ENCODE data around the gene NFYC. TPM values are rescaled to one million over a fixed set of nuclear protein-coding genes. Genes with fewer than 3 reads are reported as not detected.

The NFYC gene
- total RNA-seq, 4 donors from 2014 or later = 45.3 to 58.6 (median 57.4) TPM

DNA sequence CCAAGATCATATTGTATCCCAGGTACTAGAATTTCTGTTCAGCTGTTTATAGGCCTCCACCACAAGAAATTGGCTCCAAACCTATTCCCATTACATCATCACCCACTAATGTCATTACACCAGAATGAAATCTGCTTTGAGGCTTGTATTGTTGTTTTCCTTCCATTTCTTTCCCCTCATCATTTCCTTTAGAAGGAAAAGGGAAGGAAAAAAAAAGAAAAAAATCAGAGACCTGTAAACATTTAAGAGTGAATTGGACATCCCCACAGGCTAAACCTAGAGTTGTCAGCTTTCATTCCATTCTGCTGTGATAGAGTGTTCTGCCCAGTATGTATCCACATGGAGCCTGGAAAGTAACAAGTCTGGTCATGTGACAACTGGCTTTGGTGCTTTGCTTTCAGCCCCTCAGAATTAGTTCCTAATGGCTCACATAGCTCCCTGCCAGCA lies 44.6 kb downstream of the NFYC start:
- intact Hi-C loops (cut with DNase I; ENCODE audit: low total_unique reads) (no loop called here), in situ Hi-C loops (cut with MboI; ENCODE audit: low sequenced_read_pairs in 4 of 4) (no loop called here)
- no peak for TF ChIP-seq CTCF (IDR thresholded peaks at IDR 0.05 in 4 of 5, conservative IDR thresholded peaks at IDR 0.05 in 1 of 5)
- TF ChIP-seq POLR2A (IDR thresholded peaks at IDR 0.05) = no peak
- DNase-seq = no peak
- peaks cover 62 to 75% of the 10 kb centered on the region in 2 donors for H3K4me1 ChIP-seq
- H3K27me3 ChIP-seq = no peaks in the 10 kb centered on the region
- ATAC-seq = peak in 1 of 2 donors; percentile 58
- no peak overlapping the region for H3K4me3 ChIP-seq
- H3K36me3 ChIP-seq = peaks cover 0 to 12% of the 10 kb centered on the region in 2 donors
- peak overlapping the region; percentile 55 to 64 (median 60) for H3K27ac ChIP-seq
- H3K9me3 ChIP-seq = no peaks in the 10 kb centered on the region

DNA sequence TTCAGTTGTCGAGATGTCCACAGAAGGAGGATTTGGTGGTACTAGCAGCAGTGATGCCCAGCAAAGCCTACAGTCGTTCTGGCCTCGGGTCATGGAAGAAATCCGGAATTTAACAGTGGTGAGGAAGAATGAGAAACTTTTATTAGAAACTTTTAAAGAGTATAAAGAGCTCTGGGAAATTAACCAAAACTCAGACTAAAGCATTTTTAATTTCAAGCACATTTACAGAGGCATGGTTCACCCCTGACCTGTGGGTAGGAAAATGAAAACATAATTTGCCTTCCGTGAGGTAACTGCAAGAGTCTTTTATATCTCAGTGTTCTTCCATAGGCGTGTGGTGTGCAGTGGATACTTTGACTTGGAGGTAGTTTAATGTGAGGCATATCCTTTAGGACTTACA lies 47.3 kb downstream of the NFYC start:
- TF ChIP-seq CTCF (IDR thresholded peaks at IDR 0.05 in 4 of 5, conservative IDR thresholded peaks at IDR 0.05 in 1 of 5) (no peak), POLR2A (IDR thresholded peaks at IDR 0.05) (no peak)
- H3K27me3 ChIP-seq = no peaks in the 10 kb centered on the region
- in situ Hi-C loops (cut with MboI; ENCODE audit: low sequenced_read_pairs in 4 of 4) = no loop called here
- H3K4me1 ChIP-seq = peaks cover 60 to 65% of the 10 kb centered on the region in 2 donors
- peak overlapping the region; percentile 37 to 68 (median 62) for H3K27ac ChIP-seq
- no peak overlapping the region for H3K4me3 ChIP-seq
- H3K9me3 ChIP-seq = no peaks in the 10 kb centered on the region
- intact Hi-C loops (cut with DNase I; ENCODE audit: low total_unique reads) = no loop called here
- no peak for DNase-seq
- H3K36me3 ChIP-seq = peaks cover 0 to 12% of the 10 kb centered on the region in 2 donors
- no peak for ATAC-seq

- DNase-seq (no peak), ATAC-seq (no peak)
- peak overlapping the region; percentile 37 to 68 (median 62) for H3K27ac ChIP-seq
- peaks cover 0 to 12% of the 10 kb centered on the region in 2 donors for H3K36me3 ChIP-seq
- in situ Hi-C loops (cut with MboI; ENCODE audit: low sequenced_read_pairs in 4 of 4) (no loop called here), intact Hi-C loops (cut with DNase I; ENCODE audit: low total_unique reads) (no loop called here)
- no peak overlapping the region for H3K4me3 ChIP-seq
- H3K9me3 ChIP-seq = no peaks in the 10 kb centered on the region
- TF ChIP-seq POLR2A (IDR thresholded peaks at IDR 0.05) (no peak), CTCF (IDR thresholded peaks at IDR 0.05 in 4 of 5, conservative IDR thresholded peaks at IDR 0.05 in 1 of 5) (no peak)
- H3K27me3 ChIP-seq = no peaks in the 10 kb centered on the region
- peaks cover 59 to 67% of the 10 kb centered on the region in 2 donors for H3K4me1 ChIP-seq
Measured at GRCh38 chr1:40739455-40740008, 48.0 kb downstream of the NFYC start.

DNA sequence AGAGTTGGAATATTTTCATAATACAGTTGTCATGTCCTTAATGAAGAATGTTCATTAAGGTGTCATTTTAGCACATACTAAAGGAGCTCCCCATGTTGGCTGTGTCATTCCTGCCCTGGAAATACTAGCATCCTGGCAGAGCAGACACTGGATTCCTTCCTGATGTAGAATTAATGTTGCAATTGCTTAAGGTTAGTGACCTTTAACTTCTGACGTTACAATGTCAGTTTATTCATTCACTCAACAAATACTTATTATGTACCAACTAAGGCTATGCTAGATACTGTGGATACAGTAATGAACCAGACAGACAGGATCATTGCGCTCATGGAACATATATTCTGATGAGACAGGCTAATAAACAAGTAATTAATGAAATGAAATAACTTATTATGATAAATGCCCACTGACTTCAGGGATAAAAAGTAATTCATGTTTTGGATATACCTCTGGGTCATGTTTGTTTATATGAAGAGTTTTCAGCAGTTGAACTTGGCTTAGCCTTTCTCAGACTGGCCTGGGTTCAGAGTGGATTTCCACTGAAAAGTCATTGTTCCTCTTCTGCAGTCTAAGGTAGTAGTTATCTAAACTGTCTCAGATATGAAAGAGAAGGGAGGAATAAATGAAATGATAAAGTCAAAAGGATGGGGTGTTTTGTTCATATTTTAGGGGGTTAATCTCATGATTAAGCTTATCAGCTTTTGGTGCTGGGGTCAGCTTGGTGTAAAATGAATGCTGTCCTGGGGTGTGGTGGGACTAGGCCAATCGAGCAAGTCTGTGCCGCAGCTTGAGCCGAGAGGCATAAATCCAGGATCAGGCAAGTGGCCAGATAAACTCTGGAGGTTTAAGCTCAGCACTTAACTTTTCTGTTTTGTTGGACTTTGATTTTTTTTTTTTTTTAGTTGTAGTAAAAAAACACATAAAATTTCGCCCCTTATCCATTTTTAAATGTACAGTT lies 48.8 kb downstream of the NFYC start:
- intact Hi-C loops (cut with DNase I; ENCODE audit: low total_unique reads) = no loop called here
- no peak for DNase-seq

More for the DNA sequence above, 48.8 kb downstream of the NFYC start:
- Histone ChIP-seq H3K36me3 (peaks cover 0 to 12% of the 10 kb centered on the region in 2 donors), H3K4me1 (peaks cover 52 to 66% of the 10 kb centered on the region in 2 donors), H3K9me3 (no peaks in the 10 kb centered on the region), H3K27me3 (no peaks in the 10 kb centered on the region), H3K27ac (peak overlapping the region; percentile 37 to 68 (median 62)), H3K4me3 (no peak overlapping the region)
- in situ Hi-C loops (cut with MboI; ENCODE audit: low sequenced_read_pairs in 4 of 4) = no loop called here
- no peak for ATAC-seq
- TF ChIP-seq POLR2A (IDR thresholded peaks at IDR 0.05) (no peak), CTCF (IDR thresholded peaks at IDR 0.05 in 4 of 5, conservative IDR thresholded peaks at IDR 0.05 in 1 of 5) (no peak)
